CD4-positive, alpha-beta T cell treated with Interleukin-21 for 1 hour (primary cell): ENCODE measurements around the gene LCAT.
"Not testable (repeated sequence)": the region's sequence is repeated elsewhere in the genome, so short reads cannot be mapped to it uniquely, and the experiment has no call there.

Experiments
- DNase-seq: peaks from one replicate; pipeline ENCODE4 v3.0.0-alpha.2; 2020

The LCAT gene, protein sequence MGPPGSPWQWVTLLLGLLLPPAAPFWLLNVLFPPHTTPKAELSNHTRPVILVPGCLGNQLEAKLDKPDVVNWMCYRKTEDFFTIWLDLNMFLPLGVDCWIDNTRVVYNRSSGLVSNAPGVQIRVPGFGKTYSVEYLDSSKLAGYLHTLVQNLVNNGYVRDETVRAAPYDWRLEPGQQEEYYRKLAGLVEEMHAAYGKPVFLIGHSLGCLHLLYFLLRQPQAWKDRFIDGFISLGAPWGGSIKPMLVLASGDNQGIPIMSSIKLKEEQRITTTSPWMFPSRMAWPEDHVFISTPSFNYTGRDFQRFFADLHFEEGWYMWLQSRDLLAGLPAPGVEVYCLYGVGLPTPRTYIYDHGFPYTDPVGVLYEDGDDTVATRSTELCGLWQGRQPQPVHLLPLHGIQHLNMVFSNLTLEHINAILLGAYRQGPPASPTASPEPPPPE

DNA sequence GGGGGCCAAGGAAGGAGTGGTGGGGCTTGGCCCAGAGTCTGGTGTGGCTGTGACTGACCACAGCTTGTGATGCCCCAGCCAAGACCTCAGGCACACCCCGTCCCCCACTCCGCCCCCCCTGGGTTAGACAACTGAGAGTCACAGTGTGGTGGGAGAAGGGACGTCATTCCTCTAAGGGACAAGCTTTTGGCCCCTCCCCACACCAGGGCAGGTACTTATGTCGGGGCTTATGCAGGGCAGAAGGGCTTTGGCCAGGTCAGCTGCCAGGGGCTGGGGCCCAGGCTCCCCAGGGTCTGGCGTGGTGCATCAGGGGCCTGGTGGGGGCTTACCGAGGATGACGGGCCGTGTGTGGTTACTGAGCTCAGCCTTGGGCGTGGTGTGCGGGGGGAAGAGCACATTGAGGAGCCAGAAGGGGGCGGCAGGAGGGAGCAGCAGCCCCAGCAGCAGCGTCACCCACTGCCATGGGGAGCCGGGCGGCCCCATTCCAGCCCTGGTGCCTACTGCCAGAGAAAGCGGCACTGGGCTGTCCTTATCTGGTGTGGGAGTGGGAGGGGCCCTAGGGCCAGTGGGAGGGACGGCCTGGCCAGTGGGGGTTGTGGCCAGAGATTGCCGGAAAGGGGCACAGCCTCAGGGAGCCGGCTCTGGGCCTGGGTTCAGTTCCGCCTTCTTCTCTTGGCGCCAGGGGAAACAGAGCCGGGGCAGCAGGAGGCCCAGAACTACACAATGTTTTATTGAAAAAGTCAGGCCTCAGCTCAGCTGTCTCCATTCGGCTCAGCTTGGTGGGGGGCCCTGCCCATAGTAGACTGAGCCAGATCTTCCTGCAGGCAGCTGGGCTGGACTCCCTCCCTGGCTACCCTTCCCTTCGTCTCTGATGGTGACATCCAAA, at the start of gene LCAT:
LCAT (minus strand) TSS at position 502 of the 886 bp plus-strand sequence; CDS start at position 483, 19 bp downstream.
- DNase-seq = no peak

DNA sequence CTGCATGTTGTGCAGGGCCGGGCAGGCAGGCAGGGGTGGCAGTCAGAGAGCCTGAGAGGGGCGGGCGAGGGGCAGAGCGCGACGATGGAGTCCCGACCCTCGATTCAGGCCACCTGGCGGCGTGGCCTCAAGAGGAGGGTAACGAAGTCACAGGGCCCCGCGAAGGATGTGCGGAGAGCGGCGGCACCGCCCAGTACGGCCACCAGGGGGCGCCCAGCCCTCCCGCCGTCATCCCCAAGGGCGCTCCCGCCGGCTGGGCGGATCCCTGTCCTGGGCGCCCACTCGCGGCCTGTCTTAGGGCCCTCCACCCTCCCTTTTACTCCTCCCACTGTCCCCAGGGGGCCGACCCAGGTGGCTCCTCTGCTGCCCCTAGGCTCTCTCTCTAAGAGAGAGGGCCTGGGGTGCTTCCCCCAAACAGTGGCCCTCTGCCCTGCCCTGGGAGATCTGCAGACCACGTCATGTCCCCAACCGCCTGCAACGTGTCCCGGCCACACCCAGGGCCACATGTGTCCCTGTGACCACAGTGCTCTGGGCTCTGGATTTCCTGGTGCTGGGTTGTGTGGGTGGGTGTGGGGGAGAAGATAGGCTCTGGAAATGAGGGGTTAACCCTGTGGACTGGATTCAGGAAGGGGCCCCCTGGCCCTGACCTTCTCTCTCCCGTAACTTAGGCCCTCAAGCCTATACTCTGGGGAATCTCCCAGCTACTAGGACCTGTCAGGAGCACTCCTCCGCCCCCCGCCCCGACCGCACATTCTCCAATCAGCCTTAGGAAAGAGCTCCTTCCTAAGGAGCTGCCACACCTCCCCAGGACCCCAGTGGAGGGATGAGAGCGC, 49.5 kb upstream of the LCAT start:
- DNase-seq = peak; percentile 85

DNA sequence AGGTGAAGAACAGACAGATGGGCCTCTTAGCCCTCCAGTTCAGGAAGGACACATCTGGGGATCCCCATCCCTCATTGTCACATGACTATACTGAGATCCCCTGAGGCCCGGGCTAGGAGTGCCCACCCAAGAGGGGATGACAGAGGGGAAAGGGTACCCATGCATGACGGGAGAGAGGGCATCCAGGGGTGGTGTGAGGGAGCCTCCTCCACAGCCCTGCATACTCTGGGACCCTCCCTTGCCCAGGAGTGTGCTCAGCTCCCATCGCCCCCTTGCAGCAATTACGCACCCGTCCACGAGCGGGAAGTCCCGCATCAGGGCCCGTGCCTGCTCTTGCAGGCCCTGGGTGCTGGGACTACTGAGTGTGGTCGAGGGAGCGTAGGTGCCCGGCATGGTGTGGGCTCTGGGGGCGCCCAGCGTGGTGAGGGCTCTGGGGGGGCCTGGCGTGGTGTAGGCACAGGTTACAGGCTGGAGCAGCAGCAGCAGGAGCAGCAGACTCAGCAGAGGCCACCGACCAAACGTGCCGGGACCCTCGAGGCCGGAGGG, 48.8 kb upstream of the LCAT start:
- DNase-seq = no peak

DNA sequence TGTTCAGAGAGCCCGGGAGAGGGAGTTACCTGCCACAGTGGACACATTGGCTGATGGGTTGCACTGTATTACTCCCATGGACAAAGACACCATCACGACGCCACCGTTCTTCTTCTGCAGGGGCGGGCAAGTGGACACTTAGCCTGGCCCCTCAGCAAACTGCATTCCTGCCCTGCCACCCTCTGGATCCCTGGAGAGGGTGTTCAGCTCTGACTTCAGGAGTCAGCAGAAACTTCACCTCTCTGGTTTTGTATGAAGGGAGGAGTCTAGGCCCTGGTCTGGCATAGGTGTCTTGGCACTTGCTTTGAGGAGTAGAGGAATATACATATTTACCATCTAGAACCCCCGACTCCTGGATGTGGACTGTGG, 46.1 kb upstream of the LCAT start:
- no peak for DNase-seq

DNA sequence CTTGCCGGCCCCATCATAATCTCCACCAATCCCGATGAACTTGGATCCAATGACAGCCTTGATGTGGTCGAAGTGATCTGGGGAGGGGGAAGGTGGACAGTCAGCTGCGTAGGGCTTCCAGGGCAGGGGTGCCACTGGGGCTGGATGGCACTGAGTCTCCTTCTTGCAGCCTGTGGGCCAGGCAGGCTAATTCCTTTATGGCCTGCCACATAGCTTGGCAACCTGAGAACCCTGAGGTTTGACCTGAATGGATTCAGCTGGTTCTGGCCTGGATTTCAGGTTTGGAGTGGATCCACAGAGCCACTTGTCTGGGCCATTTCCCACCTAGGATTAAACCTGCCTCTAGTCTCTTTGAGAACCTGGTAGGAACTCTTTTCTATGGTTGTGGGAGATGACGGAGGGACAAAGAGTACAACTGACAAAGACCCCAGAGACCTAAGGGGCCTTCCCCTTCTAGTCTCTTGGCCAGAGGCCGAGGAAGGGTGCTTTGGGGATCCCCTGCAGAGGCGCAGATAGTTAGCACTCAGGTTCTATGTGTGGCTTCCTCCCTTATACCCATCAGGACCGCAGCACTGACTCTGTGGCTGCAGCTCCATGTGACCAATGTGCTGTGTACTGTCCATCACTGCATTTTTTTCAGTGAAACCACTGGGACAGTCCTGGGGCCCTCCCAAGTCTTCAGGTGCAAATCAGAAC, 45.5 kb upstream of the LCAT start:
- DNase-seq = no peak

DNA sequence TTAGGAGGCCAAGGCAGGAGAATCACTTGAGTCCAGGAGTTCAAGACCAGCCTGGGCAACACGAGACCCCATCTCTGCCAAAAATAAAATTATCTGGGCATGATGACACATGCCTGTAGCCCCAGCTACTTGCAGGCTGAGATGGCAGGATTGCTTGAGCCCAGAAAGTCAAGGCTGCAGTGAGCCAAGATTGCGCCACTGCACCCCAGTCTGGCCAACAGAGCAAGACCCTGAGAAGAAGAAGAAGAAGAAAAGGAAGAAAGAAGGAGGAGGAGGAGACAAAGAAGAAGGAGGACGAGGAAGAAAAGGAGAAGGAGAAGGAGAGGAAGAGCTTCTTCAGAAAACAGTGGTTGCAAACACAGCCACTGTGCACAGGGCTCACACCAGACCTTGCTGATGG, 44.8 kb upstream of the LCAT start:
- no peak for DNase-seq

DNA sequence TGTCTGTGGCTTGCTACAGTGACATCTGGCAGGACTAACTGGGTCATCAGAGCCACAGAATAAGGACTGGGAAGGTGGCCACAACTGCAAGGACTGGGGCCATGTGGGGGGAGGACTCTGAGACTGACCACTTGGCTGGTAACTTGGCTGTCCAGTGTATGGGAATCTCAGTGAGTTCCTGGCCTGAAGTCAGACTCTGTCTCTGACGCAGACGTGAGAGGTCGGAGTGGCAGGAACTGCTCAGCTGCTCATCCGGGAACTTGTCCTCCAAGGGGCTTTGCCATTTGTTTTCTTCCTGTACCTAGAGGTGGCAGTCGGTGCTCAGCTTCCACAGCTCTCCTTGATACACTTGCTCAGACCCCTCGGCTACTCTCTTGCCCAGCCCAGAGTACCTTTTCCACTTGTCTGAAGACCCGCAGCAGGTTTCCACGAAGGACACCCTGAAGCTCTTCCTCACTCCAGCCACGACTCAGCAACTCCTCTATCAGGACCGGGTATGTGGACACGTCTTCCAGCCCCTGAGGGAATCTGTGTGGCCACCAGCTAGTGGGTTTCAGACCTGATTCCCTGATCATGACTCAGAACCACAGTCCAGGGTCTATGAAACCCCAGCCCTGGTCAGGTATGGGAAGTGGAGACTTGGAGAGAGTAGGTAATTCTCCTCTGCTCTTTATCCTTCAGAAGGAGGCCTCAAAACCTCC, 43.7 kb upstream of the LCAT start:
- DNase-seq = no peak

DNA sequence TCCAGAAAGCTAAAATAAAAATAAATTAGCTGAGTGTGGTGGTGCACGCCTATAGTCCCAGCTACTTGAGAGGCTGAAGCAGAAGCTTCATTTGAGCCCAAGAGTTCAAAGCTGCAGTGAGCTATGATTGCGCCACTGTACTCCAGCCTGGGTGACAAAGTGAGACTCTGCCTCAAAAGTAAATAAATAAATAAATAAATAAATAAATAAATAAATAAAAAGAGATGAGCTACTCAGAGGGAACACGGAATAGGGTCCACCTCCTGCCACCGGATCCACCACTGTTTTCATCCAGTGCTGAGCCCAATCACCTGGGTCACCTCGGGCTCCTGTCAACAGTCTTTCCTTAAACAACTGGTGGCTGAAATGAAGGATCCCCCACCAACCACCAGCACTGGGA, 43.0 kb upstream of the LCAT start:
- no peak for DNase-seq

DNA sequence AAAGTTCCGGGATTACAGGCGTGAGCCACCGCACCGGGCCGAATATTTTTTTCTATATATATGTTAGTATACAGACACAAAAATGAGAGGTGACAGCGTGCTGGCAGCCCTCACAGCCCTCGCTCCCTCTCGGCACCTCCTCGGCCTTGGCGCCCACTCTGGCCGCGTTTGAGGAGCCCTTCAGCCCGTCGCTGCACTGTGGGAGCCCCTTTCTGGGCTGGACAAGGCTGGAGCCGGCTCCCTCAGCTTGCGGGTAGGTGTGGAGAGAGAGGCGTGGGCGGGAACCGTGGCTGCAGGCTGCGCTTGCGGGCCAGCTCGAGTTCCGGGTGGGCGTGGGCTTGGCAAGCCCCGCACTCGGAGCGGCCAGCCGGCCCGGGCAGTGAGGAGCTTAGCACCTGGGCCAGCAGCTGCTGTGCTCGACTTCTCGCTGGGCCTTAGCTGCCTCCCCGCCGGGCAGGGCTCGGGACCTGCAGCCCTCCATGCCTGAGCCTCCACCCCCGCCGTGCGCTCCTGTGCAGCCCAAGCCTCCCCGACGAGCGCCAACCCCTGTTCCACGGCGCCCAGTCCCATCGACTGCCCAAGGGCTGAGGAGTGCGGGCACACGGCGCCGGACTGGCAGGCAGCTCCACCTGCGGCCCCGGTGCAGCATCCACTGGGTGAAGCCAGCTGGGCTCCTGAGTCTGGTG, 38.2 kb upstream of the LCAT start:
- DNase-seq = no peak

DNA sequence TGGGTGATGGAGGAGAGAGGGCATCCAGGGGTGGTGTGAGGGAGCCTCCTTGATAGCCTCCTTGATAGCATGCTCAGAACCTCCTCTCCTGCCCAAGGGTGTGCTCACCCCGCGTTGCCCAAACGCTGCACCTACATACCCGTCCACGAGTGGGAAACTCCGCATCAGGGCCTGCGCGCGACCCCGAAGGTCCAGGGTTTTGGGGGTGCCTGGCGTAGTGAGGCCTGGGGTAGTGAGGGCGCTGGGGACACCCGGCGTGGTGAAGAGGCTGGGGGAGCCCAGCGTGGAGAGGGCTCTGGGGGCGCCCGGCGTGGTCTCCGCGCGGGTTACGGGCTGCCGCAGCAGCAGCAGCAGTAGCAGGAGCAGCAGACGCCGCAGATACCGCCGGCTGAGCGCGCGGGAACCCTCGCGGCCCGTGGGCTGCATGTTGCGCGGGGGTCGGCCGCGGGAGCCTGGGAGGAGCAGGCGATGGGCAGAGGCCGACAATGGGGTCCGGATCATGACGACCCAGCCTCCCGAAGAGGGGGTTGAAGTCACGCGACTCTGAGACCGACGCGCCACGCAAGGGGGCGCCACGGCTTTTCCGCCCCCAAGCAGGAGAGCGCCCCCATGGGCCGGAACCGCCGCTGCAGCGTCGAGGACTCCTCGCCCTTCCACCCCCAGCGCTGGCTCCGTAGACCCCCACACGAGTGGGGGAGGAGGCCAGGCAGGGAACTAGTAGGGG, 36.2 kb upstream of the LCAT start, which contains the start of gene DPEP3:
DPEP3 (minus strand) TSS at position 545 of the 724 bp plus-strand sequence; CDS start at position 426, 119 bp downstream.
- no peak for DNase-seq

DNA sequence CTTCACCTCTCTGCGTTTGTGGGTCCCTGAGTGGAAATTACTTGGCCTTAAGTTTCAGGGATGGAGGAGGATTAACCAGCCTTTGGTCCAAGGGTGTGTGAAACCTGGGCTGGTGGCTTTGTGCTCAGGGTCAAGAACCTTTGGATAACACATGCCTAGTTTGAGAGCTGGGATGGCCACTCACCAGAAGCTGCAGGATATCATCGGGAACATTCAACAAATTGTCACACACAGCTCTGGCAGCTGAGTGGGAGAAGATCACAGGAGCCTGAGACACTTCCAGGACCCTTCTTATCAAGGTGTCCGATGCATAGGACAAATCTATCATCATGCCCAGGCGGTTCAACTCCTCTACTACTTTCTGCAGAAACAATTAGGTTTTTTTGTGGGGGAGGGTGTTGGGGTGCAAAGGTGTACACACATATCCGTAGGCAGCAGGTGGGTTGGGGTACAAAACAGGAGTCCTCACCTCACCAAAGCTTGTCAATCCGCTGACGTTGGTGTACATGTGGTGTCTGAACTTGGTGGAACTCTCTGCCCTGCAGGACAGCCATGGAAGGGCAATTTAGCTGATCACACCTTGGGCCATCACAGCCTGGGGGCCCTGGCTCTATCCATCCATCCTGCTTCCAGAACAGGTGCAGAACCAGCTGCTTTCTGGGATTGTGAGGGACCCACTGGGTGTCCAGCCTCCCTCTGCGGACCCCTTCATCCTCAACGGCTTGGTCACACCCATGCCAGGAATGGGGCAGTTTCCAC, 33.7 kb upstream of the LCAT start:
- no peak for DNase-seq

DNA sequence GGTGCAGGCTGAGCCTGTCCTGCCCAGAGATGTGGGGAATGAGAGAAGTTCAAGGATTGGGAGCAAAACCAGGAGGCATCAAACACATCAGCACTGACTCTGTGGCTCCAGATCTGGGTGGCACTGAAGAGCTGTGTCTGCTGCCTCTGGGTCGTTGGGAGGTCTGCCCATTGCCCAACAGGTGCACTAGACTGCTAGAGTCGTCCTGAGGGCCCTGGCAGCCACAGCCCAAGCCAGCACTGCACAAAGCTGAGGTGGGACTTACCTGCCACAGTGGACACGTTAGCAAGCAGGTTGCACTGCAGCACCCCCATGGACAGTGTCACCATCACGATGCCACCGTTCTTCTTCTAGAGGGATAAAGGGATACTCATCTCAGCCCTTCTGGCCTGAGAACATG, 33.1 kb upstream of the LCAT start:
- DNase-seq = no peak

DNA sequence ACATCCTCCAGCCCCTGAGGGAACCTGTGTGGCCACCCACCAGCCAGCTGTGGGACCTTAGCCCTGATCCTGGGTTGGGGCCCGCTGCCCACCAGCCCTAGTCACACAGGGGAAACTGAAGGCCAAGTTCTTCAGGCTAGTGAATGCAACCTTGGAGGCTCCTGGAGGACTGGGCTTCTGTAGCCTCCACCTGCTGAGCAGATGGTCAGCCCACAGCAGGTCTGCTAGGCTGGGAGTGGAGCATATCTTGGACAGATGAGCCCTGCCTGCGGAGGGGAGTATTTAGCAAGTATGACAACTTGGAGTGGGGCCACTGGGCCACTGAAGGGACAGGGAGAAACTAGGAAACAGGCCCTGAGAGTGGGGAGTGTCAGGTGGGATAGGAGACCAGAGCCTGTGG, 32.3 kb upstream of the LCAT start:
- no peak for DNase-seq

DNA sequence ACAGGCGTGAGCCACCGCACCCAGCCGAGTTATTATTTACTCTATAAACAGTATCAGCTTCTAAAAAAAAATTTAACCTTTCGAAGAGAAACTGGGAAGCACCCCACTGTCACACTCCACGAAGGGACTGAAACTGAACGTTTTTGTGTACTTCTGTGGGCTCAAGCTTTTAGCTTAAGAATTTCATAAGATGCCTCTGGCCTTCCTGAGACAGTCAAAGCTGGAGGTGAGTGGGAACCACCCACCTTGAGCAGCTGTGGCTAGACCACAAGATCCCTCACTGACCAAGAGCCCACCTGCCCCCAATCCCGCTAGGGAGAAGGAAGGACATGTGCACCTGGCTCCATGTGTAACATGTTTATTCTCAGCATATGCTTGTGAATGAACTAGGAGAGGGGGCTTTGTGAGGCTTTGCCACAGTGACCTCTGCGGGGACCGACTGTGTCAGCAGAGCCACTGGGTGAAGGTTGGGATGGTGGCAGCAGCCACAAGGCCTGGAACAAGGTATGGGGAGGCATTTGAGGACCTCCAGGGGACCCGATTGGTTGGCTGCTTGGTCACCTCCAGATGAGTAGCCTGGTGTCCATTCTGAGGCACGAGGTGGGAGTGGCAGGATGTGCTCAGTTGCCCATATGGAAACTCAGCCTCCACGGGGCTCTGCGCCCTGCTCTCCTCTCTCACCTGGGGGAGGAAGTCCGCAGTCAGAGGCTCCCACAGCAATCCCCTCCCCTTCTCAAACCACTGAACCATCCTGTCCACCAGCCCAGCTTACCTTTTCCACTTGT, 31.6 kb upstream of the LCAT start:
- no peak for DNase-seq

DNA sequence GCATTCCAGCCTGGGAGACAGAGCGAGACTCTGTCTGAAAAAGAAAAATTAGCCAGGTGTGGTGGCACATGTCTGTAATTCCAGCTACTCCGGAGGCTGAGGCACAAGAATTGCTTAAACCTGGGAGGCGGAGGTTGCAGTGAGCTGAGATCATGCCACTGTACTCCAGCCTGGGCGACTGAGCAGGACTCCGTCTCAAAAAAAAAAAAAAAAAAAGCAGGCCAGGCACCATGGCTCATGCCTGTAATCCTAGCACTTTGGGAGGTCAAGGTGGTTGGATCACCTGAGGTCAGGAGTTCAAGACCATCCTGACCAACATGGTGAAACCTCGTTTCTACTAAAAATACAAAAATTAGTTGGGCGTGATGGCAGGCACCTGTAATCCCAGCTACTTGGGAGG, 28.4 kb upstream of the LCAT start:
- not testable (repeated sequence) for DNase-seq

DNA sequence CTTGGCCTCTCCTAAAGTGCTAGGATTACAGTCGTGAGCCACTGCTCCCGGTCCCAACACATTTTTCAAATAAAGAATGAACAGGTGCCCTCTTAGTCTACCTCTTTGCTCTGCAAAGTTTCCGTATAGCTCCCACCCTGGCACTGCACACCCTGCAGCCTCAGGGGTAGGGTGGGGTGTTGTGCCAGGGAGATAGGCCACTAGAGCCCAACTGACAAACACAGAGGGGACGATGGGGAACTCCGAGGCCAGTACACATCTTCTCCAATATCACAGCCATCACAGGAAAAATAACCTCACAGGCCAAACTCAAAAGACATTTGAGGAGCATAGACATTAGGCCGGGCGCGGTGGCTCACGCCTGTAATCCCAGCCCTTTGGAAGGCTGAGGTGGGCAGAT, 27.2 kb upstream of the LCAT start:
- no peak for DNase-seq

DNA sequence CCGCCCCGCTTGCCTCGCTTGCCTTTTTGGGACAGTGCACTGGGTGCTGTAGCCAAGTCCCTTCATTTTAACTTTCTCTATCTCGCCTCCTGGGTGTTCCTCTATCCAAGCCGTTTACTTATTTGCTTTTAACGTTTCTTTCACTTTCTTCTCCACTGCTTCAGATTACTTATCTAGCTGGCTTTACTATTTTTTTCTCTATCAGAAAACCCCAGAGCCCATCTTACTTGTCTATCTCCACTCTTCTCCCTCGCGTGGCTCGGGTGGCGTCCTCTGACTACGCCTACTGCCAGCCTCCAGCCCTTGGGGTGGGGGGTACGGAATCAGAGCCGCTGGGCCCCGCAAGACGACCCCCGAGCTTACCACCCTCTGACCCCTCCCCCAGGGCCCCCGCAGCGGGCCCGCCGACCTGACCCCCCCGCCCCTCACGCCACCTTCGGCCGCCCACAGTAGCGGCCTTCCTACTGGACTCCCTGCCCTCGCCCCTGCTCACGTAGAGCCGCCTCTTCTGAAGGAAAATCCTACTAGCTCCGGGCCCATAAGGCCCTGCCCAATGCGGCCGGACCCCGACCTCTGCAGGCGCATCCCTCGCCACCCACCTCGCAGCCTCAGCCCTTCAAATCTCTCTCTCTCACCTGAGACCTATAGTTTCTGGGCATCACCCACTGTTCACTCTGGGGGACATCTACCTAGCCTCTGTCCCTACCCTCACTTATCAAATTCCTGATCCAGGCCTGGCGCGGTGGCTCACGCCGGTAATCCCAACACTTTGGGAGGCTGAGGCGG, 25.5 kb upstream of the LCAT start:
- peak; percentile 36 for DNase-seq
